OCI-LY1 (cell line): ENCODE data around the gene NPS.

Experiments used
- H2AFZ ChIP-seq: fragments of 200-600 bp; sonication (generic), shearing (Covaris generic); 2 replicates; pipeline ENCODE4 v1.6.0; 2014; ENCODE audit warnings: antibody characterized with exemption, mild to moderate bottlenecking, low read length
- H3F3A ChIP-seq: fragments of 200-600 bp; sonication (generic), shearing (Covaris generic); 2 replicates; pipeline ENCODE4 v1.6.0; 2014; ENCODE audit warnings: mild to moderate bottlenecking, antibody characterized with exemption, low read length, moderate library complexity; ENCODE audit not compliant: insufficient read depth
- H3K27ac ChIP-seq: fragments of 200-600 bp; sonication (generic); 2 replicates; pipeline ENCODE4 v1.5.1; 2014; ENCODE audit warnings: low read length, mixed run types, mild to moderate bottlenecking, low read depth; ENCODE audit not compliant: poor library complexity, severe bottlenecking
- H3K27me3 ChIP-seq: fragments of 200-600 bp; sonication (generic); 2 replicates; pipeline ENCODE4 v1.6.0; 2014; ENCODE audit warnings: antibody characterized with exemption, mild to moderate bottlenecking, low read length, moderate library complexity; ENCODE audit not compliant: insufficient read depth
- H3K36me3 ChIP-seq: fragments of 200-600 bp; sonication (generic); 2 replicates; pipeline ENCODE4 v1.6.1; 2014; ENCODE audit warnings: mild to moderate bottlenecking, antibody characterized with exemption, low read length, moderate library complexity, mixed read lengths; ENCODE audit not compliant: insufficient read depth
- H3K4me1 ChIP-seq: fragments of 200-600 bp; sonication (generic); 2 replicates; pipeline ENCODE4 v1.5.1; 2014; ENCODE audit warnings: mild to moderate bottlenecking, low read length, moderate library complexity; ENCODE audit not compliant: insufficient read depth, severe bottlenecking
- H3K4me2 ChIP-seq: fragments of 200-600 bp; sonication (generic), shearing (Covaris generic); 2 replicates; pipeline ENCODE4 v1.6.1; 2014; ENCODE audit warnings: low read length
- H3K4me3 ChIP-seq: fragments of 200-600 bp; sonication (generic); 2 replicates; pipeline ENCODE4 v1.5.1; 2014; ENCODE audit warnings: low read length, low read depth, mild to moderate bottlenecking, mixed read lengths; ENCODE audit not compliant: poor library complexity, severe bottlenecking
- H3K79me2 ChIP-seq: fragments of 200-600 bp; shearing (Covaris generic); 2 replicates; pipeline ENCODE4 v1.6.1; 2016; ENCODE audit warnings: mixed run types, low read length, mixed read lengths; ENCODE audit not compliant: insufficient read depth
- H3K9ac ChIP-seq: fragments of 200-600 bp; sonication (generic), shearing (Covaris generic); 2 replicates; pipeline ENCODE4 v1.6.1; 2014; ENCODE audit warnings: mild to moderate bottlenecking, low read length, mixed read lengths
- H3K9me2 ChIP-seq: fragments of 200-600 bp; sonication (generic), shearing (Covaris generic); 2 replicates; pipeline ENCODE4 v1.6.1; 2014; ENCODE audit warnings: low read depth, mild to moderate bottlenecking, low read length, mixed read lengths
- H3K9me3 ChIP-seq: fragments of 200-600 bp; shearing (Covaris generic); 2 replicates; pipeline ENCODE4 v1.6.1; 2014; ENCODE audit warnings: low read length, mixed read lengths
- H4K20me1 ChIP-seq: fragments of 200-600 bp; sonication (generic), shearing (Covaris generic); 2 replicates; pipeline ENCODE4 v1.6.0; 2016; ENCODE audit warnings: mild to moderate bottlenecking, low read length; ENCODE audit not compliant: insufficient read depth
- CTCF ChIP-seq: fragments of 200-600 bp; sonication (generic), shearing (Covaris generic); IDR thresholded peaks from 2 replicates; pipeline ENCODE4 v1.5.1; 2017; ENCODE audit warnings: mild to moderate bottlenecking, antibody characterized with exemption, low read length, moderate library complexity, mixed read lengths
- EZH2 ChIP-seq: fragments of 200-600 bp; sonication (generic), shearing (Covaris generic); IDR thresholded peaks from 2 replicates; pipeline ENCODE4 v1.8.0; 2017; ENCODE audit warnings: borderline replicate concordance, mixed run types, mild to moderate bottlenecking, antibody characterized with exemption, low read length, moderate library complexity, mixed read lengths

NPS gene

GRCh38 chr10:127522298-127522697 is 26.8 kb upstream of the NPS start:
- H3K9me3 ChIP-seq, result no peaks in the 10 kb centered on the region

GRCh38 chr10:127523476-127523875 is 25.6 kb upstream of the NPS start:
- Histone ChIP-seq H3K79me2 (no peaks in the 10 kb centered on the region), H3K9me3 (no peaks in the 10 kb centered on the region), H3K27ac (no peak overlapping the region), H3F3A (no peaks in the 10 kb centered on the region), H3K9ac (no peak overlapping the region), H3K27me3 (no peaks in the 10 kb centered on the region), H3K36me3 (no peaks in the 10 kb centered on the region), H2AFZ (no peak overlapping the region), H3K4me2 (no peak overlapping the region), H4K20me1 (no peaks in the 10 kb centered on the region), H3K4me1 (no peaks in the 10 kb centered on the region), H3K4me3 (no peak overlapping the region), H3K9me2 (no peaks in the 10 kb centered on the region)
- no peak for TF ChIP-seq CTCF
- TF ChIP-seq EZH2, result no peak

More at GRCh38 chr10:127522298-127522697, 26.8 kb upstream of the NPS start:
- Histone ChIP-seq H3K27ac (no peak overlapping the region), H3K36me3 (no peaks in the 10 kb centered on the region), H4K20me1 (no peaks in the 10 kb centered on the region), H3K9me2 (no peaks in the 10 kb centered on the region), H3K27me3 (no peaks in the 10 kb centered on the region), H3K9ac (no peak overlapping the region), H3K4me2 (no peak overlapping the region), H3K4me3 (no peak overlapping the region), H3K79me2 (no peaks in the 10 kb centered on the region), H3F3A (no peaks in the 10 kb centered on the region), H2AFZ (no peak overlapping the region), H3K4me1 (no peaks in the 10 kb centered on the region)
- TF ChIP-seq EZH2, result no peak
- no peak for TF ChIP-seq CTCF

GRCh38 chr10:127524229-127524628 is 24.9 kb upstream of the NPS start:
- H3K27ac ChIP-seq, result no peak overlapping the region
- no peak overlapping the region for H3K4me3 ChIP-seq
- H3K9me3 ChIP-seq, result no peaks in the 10 kb centered on the region
- H3K79me2 ChIP-seq, result no peaks in the 10 kb centered on the region
- H3F3A ChIP-seq, result no peaks in the 10 kb centered on the region
- H4K20me1 ChIP-seq, result no peaks in the 10 kb centered on the region
- no peak overlapping the region for H3K9ac ChIP-seq
- H3K27me3 ChIP-seq, result no peaks in the 10 kb centered on the region
- H2AFZ ChIP-seq, result no peak overlapping the region
- H3K9me2 ChIP-seq, result no peaks in the 10 kb centered on the region
- no peaks in the 10 kb centered on the region for H3K4me1 ChIP-seq
- no peak overlapping the region for H3K4me2 ChIP-seq
- no peak; the same call in 1 of the 2 replicates for TF ChIP-seq CTCF
- TF ChIP-seq EZH2, result no peak
- no peaks in the 10 kb centered on the region for H3K36me3 ChIP-seq
